RWPE1 (cell line): ENCODE data around the gene AADAC.
"Not testable (repeated sequence)": the region's sequence is repeated elsewhere in the genome, so short reads cannot be mapped to it uniquely, and the experiment has no call there.

ENCODE experiments used
- CTCF ChIA-PET: fragments of 350-600 bp; sonication (Branson Sonifier 250); formaldehyde crosslinking; extraction: SDS; loops from one replicate; lab custom pipeline; 2021; lab: Yijun Ruan, JAX
- POLR2A ChIA-PET: fragments of 400-600 bp; formaldehyde crosslinking; extraction: SDS; loops from one replicate; lab custom pipeline; 2020; ENCODE audit warnings: antibody characterized with exemption; ENCODE audit not compliant: low non-redundant PET; lab: Yijun Ruan, JAX
- DNase-seq: peaks from one replicate; pipeline ENCODE4 v3.0.0; 2012; ENCODE audit warnings: low spot score
- H3K27ac ChIP-seq: fragments of 450-650 bp; 2 replicates; pipeline ENCODE4 v1.5.1; 2017
- TF ChIP-seq, protein P1 (sequence below): fragments of 450-650 bp; conservative IDR thresholded peaks from 2 replicates; pipeline ENCODE4 v1.5.1; 2017; ENCODE audit warnings: low read depth, mild to moderate bottlenecking

The AADAC gene

DNA sequence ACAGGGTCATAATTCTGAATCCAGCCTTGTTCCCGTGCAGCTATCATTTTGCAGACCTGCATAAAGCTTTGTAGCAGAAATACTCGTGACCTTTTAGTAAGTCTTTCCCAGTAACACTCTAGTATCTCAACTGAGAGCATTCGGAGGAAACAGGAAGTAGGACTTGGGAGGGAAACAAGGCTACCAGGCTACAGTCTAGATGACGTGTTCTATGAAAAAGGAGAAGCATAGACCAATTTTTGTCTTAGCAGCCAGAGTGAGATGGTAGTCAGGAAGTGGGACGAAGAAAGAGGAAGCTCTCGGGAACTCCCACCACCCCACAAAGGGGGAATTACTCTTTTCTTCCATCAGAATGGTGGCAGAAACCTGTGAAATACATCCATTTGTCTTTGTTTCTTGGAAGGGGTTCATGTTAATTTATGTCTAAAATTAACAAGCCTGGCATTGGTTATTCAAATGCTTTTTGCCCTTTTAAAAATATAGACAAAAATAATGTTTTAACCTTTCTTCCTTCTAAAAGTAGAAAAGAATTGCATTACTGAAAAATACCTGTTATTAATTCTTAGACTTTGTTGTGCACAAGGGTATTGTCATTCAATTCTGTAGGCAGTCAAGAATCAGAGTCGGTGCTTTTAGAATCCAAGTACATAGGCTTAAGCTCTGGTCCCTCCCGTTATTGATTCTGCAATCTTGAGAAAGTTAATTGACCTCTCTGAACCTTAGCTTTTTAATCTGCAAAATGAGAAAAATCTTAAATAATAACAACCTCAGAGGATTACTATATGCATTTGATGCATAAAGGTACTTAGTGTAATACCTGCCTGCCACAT, 57.9 kb downstream of the AADAC start:
- ChIA-PET CTCF (interaction anchor here (0.6 kb wide), 1 partner anchor 16 kb away, joined by 3 read pairs; no protein-coding TSS in a partner anchor), POLR2A (no interaction called here)
- H3K27ac ChIP-seq: no peak overlapping the region
- TF ChIP-seq, protein P1, sequence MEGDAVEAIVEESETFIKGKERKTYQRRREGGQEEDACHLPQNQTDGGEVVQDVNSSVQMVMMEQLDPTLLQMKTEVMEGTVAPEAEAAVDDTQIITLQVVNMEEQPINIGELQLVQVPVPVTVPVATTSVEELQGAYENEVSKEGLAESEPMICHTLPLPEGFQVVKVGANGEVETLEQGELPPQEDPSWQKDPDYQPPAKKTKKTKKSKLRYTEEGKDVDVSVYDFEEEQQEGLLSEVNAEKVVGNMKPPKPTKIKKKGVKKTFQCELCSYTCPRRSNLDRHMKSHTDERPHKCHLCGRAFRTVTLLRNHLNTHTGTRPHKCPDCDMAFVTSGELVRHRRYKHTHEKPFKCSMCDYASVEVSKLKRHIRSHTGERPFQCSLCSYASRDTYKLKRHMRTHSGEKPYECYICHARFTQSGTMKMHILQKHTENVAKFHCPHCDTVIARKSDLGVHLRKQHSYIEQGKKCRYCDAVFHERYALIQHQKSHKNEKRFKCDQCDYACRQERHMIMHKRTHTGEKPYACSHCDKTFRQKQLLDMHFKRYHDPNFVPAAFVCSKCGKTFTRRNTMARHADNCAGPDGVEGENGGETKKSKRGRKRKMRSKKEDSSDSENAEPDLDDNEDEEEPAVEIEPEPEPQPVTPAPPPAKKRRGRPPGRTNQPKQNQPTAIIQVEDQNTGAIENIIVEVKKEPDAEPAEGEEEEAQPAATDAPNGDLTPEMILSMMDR: no peak
- no peak for DNase-seq

- no peak for DNase-seq
- TF ChIP-seq, protein P1: no peak
- CTCF ChIA-PET: no interaction called here
- POLR2A ChIA-PET: no interaction called here
- H3K27ac ChIP-seq: no peak within 1 kb of the TSS
Observed at GRCh38 chr3:151873398-151873797, 59.5 kb downstream of the AADAC start, which contains the start of gene SUCNR1. Gene SUCNR1, plus strand, starts transcription at chr3:151873643. Its CDS starts 6,250 bp downstream, at chr3:151879893.

- DNase-seq, CTCF ChIA-PET, H3K27ac ChIP-seq, POLR2A ChIA-PET: not testable (repeated sequence)
Observed at GRCh38 chr3:151874079-151874478, 60.2 kb downstream of the AADAC start.

GRCh38 chr3:151875759-151876158, 61.8 kb downstream of the AADAC start:
- POLR2A ChIA-PET: no interaction called here
- TF ChIP-seq, protein P1: no peak
- no peak overlapping the region for H3K27ac ChIP-seq
- no peak for DNase-seq
- CTCF ChIA-PET: interaction anchor here (1.2 kb wide), 1 partner anchor 13 kb away, joined by 3 read pairs; no protein-coding TSS in a partner anchor

- ChIA-PET POLR2A (no interaction called here), CTCF (interaction anchor here (0.6 kb wide), 1 partner anchor 212 kb away, joined by 3 read pairs; no protein-coding TSS in a partner anchor)
- H3K27ac ChIP-seq: no peak overlapping the region
- TF ChIP-seq, protein P1: no peak
- DNase-seq: no peak
Observed at GRCh38 chr3:151877269-151877668, 63.4 kb downstream of the AADAC start.
